HCT116 (cell line): Measurements from ENCODE around the gene C9orf78. TPM values are rescaled to one million over a fixed set of nuclear protein-coding genes. Genes with fewer than 3 reads are reported as not detected.
A peak's percentile ranks its signal among the peaks of the same experiment; 100 is the strongest.

Experiments used
- ATAC-seq: fragments of 200-7000 bp; cut with Tn5 transposase; 2 replicates; pipeline ENCODE4 v1.9.1; 2020; ENCODE audit warnings: mild to moderate bottlenecking, moderate library complexity
- BruUV-seq: library from RNA; stranded (reverse); fragments of 400-500 nt; replicated peaks from 2 replicates; lab custom pipeline; 2021; lab: Mats Ljungman, UMichigan
- CTCF ChIA-PET: fragments of 300-600 bp; sonication (Branson Sonifier 250); formaldehyde crosslinking; loops from one replicate; lab custom pipeline; 2021; ENCODE audit warnings: antibody characterized with exemption; lab: Charles Lee
- POLR2A ChIA-PET: fragments of 300-600, 350-600 bp; sonication (Branson Sonifier 250); formaldehyde crosslinking; loops from one replicate; lab custom pipeline; 2021; ENCODE audit warnings: antibody characterized with exemption; lab: Charles Lee
- RAD21 ChIA-PET, 2 experiments: fragments of 300-600 bp; sonication (Branson Sonifier 250); formaldehyde crosslinking; loops; one replicate each; lab custom pipeline; 2023; ENCODE audit warnings: low total read pairs in 2 of 2; ENCODE audit not compliant: uncharacterized antibody in 2 of 2, unreplicated experiment in 2 of 2, low non-redundant PET in 1 of 2; lab: Charles Lee
- DNase-seq: peaks from one replicate; pipeline ENCODE4 v3.0.0-alpha.2; 2010; ENCODE audit warnings: low read depth, low spot score
- H2AFZ ChIP-seq: fragments of 200-600 bp; shearing (Covaris generic), sonication (generic); 2 replicates; pipeline ENCODE4 v1.6.1; 2017; ENCODE audit warnings: low read depth, mixed run types, mixed read lengths, antibody characterized with exemption, low read length; ENCODE audit not compliant: poor library complexity, severe bottlenecking
- H3K27ac ChIP-seq: 2 replicates; pipeline ENCODE4 v1.5.1; 2012; ENCODE audit warnings: low read depth, low read length
- H3K27me3 ChIP-seq: fragments of 200-600 bp; sonication (generic); 2 replicates; pipeline ENCODE4 v1.6.1; 2016; ENCODE audit warnings: mixed run types, low read length, mixed read lengths; ENCODE audit not compliant: insufficient read depth
- H3K36me3 ChIP-seq, 2 experiments: fragments of 200-500 bp in 1 of 2; fragments of 200-600 bp in 1 of 2; sonication (Bioruptor generic) in 1 of 2; sonication (generic) in 1 of 2; 2 replicates each; pipeline versions ENCODE4 v1.5.1 to v1.6.1; 2014 to 2016; ENCODE audit warnings: low read length in 2 of 2, inconsistent platforms in 1 of 2, mixed read lengths in 1 of 2, mixed run types in 1 of 2; ENCODE audit not compliant: insufficient read depth in 2 of 2, control insufficient read depth in 1 of 2
- H3K4me1 ChIP-seq, 2 experiments: fragments of 200-600 bp in 1 of 2; sonication (generic) in 1 of 2; 2 replicates each; pipeline versions ENCODE4 v1.5.1 to v1.6.1; 2012 to 2017; ENCODE audit warnings: low read length in 2 of 2, inconsistent platforms in 1 of 2, mild to moderate bottlenecking in 1 of 2, mixed read lengths in 1 of 2, mixed run types in 1 of 2, moderate library complexity in 1 of 2; ENCODE audit not compliant: insufficient read depth in 2 of 2, control insufficient read depth in 1 of 2
- H3K4me2 ChIP-seq: fragments of 200-600 bp; sonication (generic); 2 replicates; pipeline ENCODE4 v1.6.1; 2017; ENCODE audit warnings: mixed run types, low read length, mixed read lengths
- H3K4me3 ChIP-seq, 2 experiments: fragments of 200-600 bp in 1 of 2; sonication (generic) in 1 of 2; replicated peaks in 1 of 2; 2 replicates each; pipeline ENCODE4 v1.5.1; 2011 to 2016; ENCODE audit warnings: low read length in 2 of 2, control low read depth in 1 of 2, low read depth in 1 of 2, mild to moderate bottlenecking in 1 of 2, mixed read lengths in 1 of 2, mixed run types in 1 of 2
- H3K79me2 ChIP-seq: fragments of 200-600 bp; sonication (generic); 2 replicates; pipeline ENCODE4 v1.6.1; 2017; ENCODE audit warnings: mild to moderate bottlenecking, mixed run types, low read length, moderate library complexity, mixed read lengths; ENCODE audit not compliant: insufficient read depth
- H3K9ac ChIP-seq: fragments of 200-600 bp; sonication (generic); 2 replicates; pipeline ENCODE4 v1.6.1; 2016; ENCODE audit warnings: low read length, mixed read lengths
- H3K9me2 ChIP-seq: fragments of 200-600 bp; sonication (generic), shearing (Covaris generic); 2 replicates; pipeline ENCODE4 v1.6.1; 2017; ENCODE audit warnings: mixed run types, mild to moderate bottlenecking, moderate library complexity; ENCODE audit not compliant: insufficient read depth
- H3K9me3 ChIP-seq, 2 experiments: fragments of 200-500 bp in 1 of 2; fragments of 200-600 bp in 1 of 2; sonication (Bioruptor generic) in 1 of 2; sonication (generic) in 1 of 2; 2 replicates each; pipeline ENCODE4 v1.6.1; 2014 to 2017; ENCODE audit warnings: low read length in 2 of 2, mixed read lengths in 2 of 2, inconsistent platforms in 1 of 2, low read depth in 1 of 2, mild to moderate bottlenecking in 1 of 2, mixed run types in 1 of 2, moderate library complexity in 1 of 2; ENCODE audit not compliant: control insufficient read depth in 1 of 2, insufficient read depth in 1 of 2
- H4K20me1 ChIP-seq: fragments of 200-600 bp; sonication (generic), shearing (Covaris generic); 2 replicates; pipeline ENCODE4 v1.6.1; 2017; ENCODE audit warnings: mixed run types, mild to moderate bottlenecking, moderate library complexity; ENCODE audit not compliant: insufficient read depth
- EGR1 ChIP-seq: IDR thresholded peaks from 2 replicates; pipeline ENCODE4 v1.6.1; 2012; ENCODE audit warnings: low read depth
- ELF1 ChIP-seq: IDR thresholded peaks from 2 replicates; pipeline ENCODE4 v1.6.1; 2012; ENCODE audit warnings: low read depth, borderline replicate concordance
- EZH2 ChIP-seq: fragments of 200-600 bp; sonication (generic); IDR thresholded peaks from 2 replicates; pipeline ENCODE4 v1.6.1; 2017; ENCODE audit warnings: antibody characterized with exemption, mixed run types
- EZH2phosphoT487 ChIP-seq: fragments of 200-600 bp; IDR thresholded peaks from 2 replicates; pipeline ENCODE4 v1.6.1; 2018; ENCODE audit warnings: antibody characterized with exemption, borderline replicate concordance
- FOSL1 ChIP-seq: IDR thresholded peaks from 2 replicates; pipeline ENCODE4 v1.6.1; 2012; ENCODE audit warnings: low read depth
- JUND ChIP-seq: IDR thresholded peaks from 2 replicates; pipeline ENCODE4 v1.6.1; 2012
- POLR2A ChIP-seq: IDR thresholded peaks from 2 replicates; pipeline ENCODE4 v1.7.0; 2011; ENCODE audit warnings: borderline replicate concordance; ENCODE audit not compliant: insufficient read depth, insufficient read length; ENCODE audit errors: extremely low read depth
- RAD21 ChIP-seq: IDR thresholded peaks from 2 replicates; pipeline ENCODE4 v1.6.1; 2012; ENCODE audit warnings: low read depth, mild to moderate bottlenecking
- SIN3A ChIP-seq: IDR thresholded peaks from 2 replicates; pipeline ENCODE4 v1.6.1; 2012; ENCODE audit warnings: low read depth
- SP1 ChIP-seq: IDR thresholded peaks from 2 replicates; pipeline ENCODE4 v1.6.1; 2012; ENCODE audit warnings: low read depth
- SRF ChIP-seq: IDR thresholded peaks from 2 replicates; pipeline ENCODE4 v1.6.1; 2012; ENCODE audit warnings: low read depth
- TCF7L2 ChIP-seq: IDR thresholded peaks from 2 replicates; pipeline ENCODE4 v1.7.0; 2011; ENCODE audit warnings: borderline replicate concordance, inconsistent platforms; ENCODE audit not compliant: insufficient read depth, insufficient read length; ENCODE audit errors: extremely low read depth
- YY1 ChIP-seq: IDR thresholded peaks from 2 replicates; pipeline ENCODE4 v1.6.1; 2011; ENCODE audit warnings: low read length, low read depth, moderate library complexity, mild to moderate bottlenecking; ENCODE audit not compliant: insufficient replicate concordance; ENCODE audit errors: extremely low read depth
- ZFX ChIP-seq: fragments of 450-650 bp; IDR thresholded peaks from 2 replicates; pipeline ENCODE4 v1.6.1; 2017
- ZNF274 ChIP-seq: fragments of 200-500 bp; sonication (Bioruptor generic); IDR thresholded peaks from 2 replicates; pipeline ENCODE4 v1.6.1; 2014; ENCODE audit warnings: mild to moderate bottlenecking, low read depth, low read length, inconsistent platforms
- intact Hi-C: fragments of 100-400 bp; cut with micrococcal nuclease; formaldehyde crosslinking; loops from 2 replicates; pipeline ENCODE4 v1.10.0; 2022
- total RNA-seq: library from RNA; stranded (reverse); gene quantifications from one replicate; pipeline ENCODE4 v1.2.1, GENCODE V29; 2021; ENCODE audit not compliant: unreplicated experiment
- TF ChIP-seq, protein P1 (sequence below): IDR thresholded peaks from 2 replicates; pipeline ENCODE4 v1.6.1; 2012
- TF ChIP-seq, protein P2 (sequence below): IDR thresholded peaks from 2 replicates; pipeline ENCODE4 v1.6.1; 2011; ENCODE audit warnings: mild to moderate bottlenecking, low read length, moderate library complexity; ENCODE audit not compliant: insufficient replicate concordance; ENCODE audit errors: extremely low read depth
- TF ChIP-seq, protein P3 (sequence below): IDR thresholded peaks from 2 replicates; pipeline ENCODE4 v1.6.1; 2012; ENCODE audit warnings: low read depth
- TF ChIP-seq, protein P4 (sequence below), 3 experiments: fragments of 200-600 bp in 1 of 3; sonication (generic) in 1 of 3; IDR thresholded peaks in 2 of 3; conservative IDR thresholded peaks in 1 of 3; 2 replicates each; pipeline ENCODE4 v1.5.1; 2012 to 2017; ENCODE audit warnings: low read depth in 2 of 3, low read length in 2 of 3, antibody characterized with exemption in 1 of 3, borderline replicate concordance in 1 of 3, control low read depth in 1 of 3, mild to moderate bottlenecking in 1 of 3, mixed read lengths in 1 of 3, mixed run types in 1 of 3, moderate library complexity in 1 of 3; ENCODE audit not compliant: insufficient read depth in 1 of 3
- TF ChIP-seq, protein P5 (sequence below): IDR thresholded peaks from 2 replicates; pipeline ENCODE4 v1.6.1; 2012

The C9orf78 gene
- total RNA-seq, 1 experiment from 2014 or later, result 41.4 TPM

DNA sequence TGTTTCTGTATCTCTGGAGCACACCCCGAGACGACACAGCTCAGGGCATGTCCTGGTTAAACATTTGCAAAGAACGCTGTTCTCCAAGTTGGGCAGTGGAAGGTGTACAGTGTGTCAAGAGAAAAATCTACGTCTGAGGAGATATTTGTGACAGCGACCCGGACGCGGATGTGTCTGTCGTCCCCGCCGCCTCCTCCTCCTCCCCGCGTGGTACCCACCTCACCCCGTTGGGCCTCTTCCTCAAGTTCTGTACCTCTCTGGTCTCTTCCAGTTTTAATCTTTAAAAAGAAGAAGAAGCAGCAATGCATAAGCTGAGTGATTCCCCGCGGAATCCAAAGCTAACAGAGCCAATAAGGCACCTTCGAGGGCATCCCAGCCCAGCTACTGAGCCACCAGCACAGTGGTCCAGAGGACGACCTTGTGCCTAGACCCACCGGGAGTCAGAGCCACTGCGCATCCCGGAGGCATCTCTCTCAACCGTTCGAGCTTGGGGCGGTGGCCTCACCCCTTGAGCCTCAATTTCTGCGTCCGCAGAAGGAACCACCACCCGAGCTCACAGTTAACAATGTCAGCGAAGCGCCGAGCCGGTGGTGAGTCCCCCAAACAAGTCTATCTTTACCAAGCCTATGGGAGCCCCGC is 467 bp downstream of the C9orf78 start:
- Histone ChIP-seq H3K27ac (peak overlapping the region; percentile 56), H3K9me2 (no peaks in the 10 kb centered on the region), H3K9me3 (no peaks in the 10 kb centered on the region), H4K20me1 (no peaks in the 10 kb centered on the region), H3K36me3 (peaks cover 15 to 20% of the 10 kb centered on the region in 2 experiments), H2AFZ (no peak overlapping the region), H3K27me3 (no peaks in the 10 kb centered on the region), H3K4me2 (peak overlapping the region; percentile 94), H3K4me1 (peaks cover 4 to 18% of the 10 kb centered on the region in 2 experiments; a peak in 3 of 4 replicates), H3K9ac (peak overlapping the region; percentile 90), H3K4me3 (peak overlapping the region; percentile 99 to 100), H3K79me2 (peaks cover 19% of the 10 kb centered on the region)
- intact Hi-C loops, result no loop called here
- RAD21 ChIA-PET, result no interaction called here
- ATAC-seq (peak; percentile 33), DNase-seq (no peak)
- BruUV-seq, result no TSS peak
- POLR2A ChIA-PET, result interaction anchor here (1.2 kb wide), 1 partner anchor 10 kb away, joined by 3 read pairs; no protein-coding TSS in a partner anchor
- TF ChIP-seq, protein P1, sequence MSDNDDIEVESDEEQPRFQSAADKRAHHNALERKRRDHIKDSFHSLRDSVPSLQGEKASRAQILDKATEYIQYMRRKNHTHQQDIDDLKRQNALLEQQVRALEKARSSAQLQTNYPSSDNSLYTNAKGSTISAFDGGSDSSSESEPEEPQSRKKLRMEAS, result no peak
- TF ChIP-seq RAD21 (no peak), JUND (no peak), EZH2 (no peak), FOSL1 (no peak), SRF (no peak), SP1 (no peak), TCF7L2 (no peak), ZNF274 (no peak), ELF1 (no peak), POLR2A (no peak), EGR1 (no peak), EZH2phosphoT487 (no peak), SIN3A (no peak), YY1 (no peak), ZFX (no peak)
- TF ChIP-seq, protein P2, sequence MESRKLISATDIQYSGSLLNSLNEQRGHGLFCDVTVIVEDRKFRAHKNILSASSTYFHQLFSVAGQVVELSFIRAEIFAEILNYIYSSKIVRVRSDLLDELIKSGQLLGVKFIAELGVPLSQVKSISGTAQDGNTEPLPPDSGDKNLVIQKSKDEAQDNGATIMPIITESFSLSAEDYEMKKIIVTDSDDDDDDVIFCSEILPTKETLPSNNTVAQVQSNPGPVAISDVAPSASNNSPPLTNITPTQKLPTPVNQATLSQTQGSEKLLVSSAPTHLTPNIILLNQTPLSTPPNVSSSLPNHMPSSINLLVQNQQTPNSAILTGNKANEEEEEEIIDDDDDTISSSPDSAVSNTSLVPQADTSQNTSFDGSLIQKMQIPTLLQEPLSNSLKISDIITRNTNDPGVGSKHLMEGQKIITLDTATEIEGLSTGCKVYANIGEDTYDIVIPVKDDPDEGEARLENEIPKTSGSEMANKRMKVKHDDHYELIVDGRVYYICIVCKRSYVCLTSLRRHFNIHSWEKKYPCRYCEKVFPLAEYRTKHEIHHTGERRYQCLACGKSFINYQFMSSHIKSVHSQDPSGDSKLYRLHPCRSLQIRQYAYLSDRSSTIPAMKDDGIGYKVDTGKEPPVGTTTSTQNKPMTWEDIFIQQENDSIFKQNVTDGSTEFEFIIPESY, result no peak
- TF ChIP-seq, protein P3, sequence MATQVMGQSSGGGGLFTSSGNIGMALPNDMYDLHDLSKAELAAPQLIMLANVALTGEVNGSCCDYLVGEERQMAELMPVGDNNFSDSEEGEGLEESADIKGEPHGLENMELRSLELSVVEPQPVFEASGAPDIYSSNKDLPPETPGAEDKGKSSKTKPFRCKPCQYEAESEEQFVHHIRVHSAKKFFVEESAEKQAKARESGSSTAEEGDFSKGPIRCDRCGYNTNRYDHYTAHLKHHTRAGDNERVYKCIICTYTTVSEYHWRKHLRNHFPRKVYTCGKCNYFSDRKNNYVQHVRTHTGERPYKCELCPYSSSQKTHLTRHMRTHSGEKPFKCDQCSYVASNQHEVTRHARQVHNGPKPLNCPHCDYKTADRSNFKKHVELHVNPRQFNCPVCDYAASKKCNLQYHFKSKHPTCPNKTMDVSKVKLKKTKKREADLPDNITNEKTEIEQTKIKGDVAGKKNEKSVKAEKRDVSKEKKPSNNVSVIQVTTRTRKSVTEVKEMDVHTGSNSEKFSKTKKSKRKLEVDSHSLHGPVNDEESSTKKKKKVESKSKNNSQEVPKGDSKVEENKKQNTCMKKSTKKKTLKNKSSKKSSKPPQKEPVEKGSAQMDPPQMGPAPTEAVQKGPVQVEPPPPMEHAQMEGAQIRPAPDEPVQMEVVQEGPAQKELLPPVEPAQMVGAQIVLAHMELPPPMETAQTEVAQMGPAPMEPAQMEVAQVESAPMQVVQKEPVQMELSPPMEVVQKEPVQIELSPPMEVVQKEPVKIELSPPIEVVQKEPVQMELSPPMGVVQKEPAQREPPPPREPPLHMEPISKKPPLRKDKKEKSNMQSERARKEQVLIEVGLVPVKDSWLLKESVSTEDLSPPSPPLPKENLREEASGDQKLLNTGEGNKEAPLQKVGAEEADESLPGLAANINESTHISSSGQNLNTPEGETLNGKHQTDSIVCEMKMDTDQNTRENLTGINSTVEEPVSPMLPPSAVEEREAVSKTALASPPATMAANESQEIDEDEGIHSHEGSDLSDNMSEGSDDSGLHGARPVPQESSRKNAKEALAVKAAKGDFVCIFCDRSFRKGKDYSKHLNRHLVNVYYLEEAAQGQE, result no peak
- TF ChIP-seq, protein P4, sequence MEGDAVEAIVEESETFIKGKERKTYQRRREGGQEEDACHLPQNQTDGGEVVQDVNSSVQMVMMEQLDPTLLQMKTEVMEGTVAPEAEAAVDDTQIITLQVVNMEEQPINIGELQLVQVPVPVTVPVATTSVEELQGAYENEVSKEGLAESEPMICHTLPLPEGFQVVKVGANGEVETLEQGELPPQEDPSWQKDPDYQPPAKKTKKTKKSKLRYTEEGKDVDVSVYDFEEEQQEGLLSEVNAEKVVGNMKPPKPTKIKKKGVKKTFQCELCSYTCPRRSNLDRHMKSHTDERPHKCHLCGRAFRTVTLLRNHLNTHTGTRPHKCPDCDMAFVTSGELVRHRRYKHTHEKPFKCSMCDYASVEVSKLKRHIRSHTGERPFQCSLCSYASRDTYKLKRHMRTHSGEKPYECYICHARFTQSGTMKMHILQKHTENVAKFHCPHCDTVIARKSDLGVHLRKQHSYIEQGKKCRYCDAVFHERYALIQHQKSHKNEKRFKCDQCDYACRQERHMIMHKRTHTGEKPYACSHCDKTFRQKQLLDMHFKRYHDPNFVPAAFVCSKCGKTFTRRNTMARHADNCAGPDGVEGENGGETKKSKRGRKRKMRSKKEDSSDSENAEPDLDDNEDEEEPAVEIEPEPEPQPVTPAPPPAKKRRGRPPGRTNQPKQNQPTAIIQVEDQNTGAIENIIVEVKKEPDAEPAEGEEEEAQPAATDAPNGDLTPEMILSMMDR (IDR thresholded peaks at IDR 0.05 in 2 of 3, conservative IDR thresholded peaks at IDR 0.05 in 1 of 3; ENCODE audit: borderline replicate concordance in 1 of 3, insufficient read depth in 1 of 3, low read depth in 2 of 3, low read length in 2 of 3), result no peak
- TF ChIP-seq, protein P5, sequence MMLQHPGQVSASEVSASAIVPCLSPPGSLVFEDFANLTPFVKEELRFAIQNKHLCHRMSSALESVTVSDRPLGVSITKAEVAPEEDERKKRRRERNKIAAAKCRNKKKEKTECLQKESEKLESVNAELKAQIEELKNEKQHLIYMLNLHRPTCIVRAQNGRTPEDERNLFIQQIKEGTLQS, result no peak
- CTCF ChIA-PET, result no interaction called here
